PFSK-1 (cell line): ENCODE measurements around the gene ARHGAP30.

Experiments
- FOXP2 ChIP-seq: optimal IDR thresholded peaks from 2 replicates; pipeline ENCODE3; 2011; ENCODE audit warnings: borderline replicate concordance, control low read depth, inconsistent platforms; ENCODE audit not compliant: insufficient read depth; ENCODE audit errors: extremely low read length, extremely low read depth
- POLR2AphosphoS5 ChIP-seq: IDR thresholded peaks from 2 replicates; pipeline ENCODE4 v1.6.1; 2012; ENCODE audit warnings: low read depth, mild to moderate bottlenecking, control low read depth, low read length, moderate library complexity
- SIN3A ChIP-seq: IDR thresholded peaks from 2 replicates; pipeline ENCODE4 v1.6.1; 2012; ENCODE audit warnings: mild to moderate bottlenecking, low read length, moderate library complexity, borderline replicate concordance; ENCODE audit not compliant: insufficient read depth
- TAF1 ChIP-seq: IDR thresholded peaks from 2 replicates; pipeline ENCODE4 v1.6.1; 2012; ENCODE audit warnings: low read length, control low read depth, borderline replicate concordance; ENCODE audit not compliant: insufficient read depth
- TF ChIP-seq, protein P1 (sequence below), 2 experiments: IDR thresholded peaks; 2 replicates each; pipeline versions ENCODE4 v1.6.1 to v1.8.0; 2011 to 2012; ENCODE audit warnings: low read depth in 2 of 2, low read length in 2 of 2, control low read depth in 1 of 2, inconsistent platforms in 1 of 2, mild to moderate bottlenecking in 1 of 2, moderate library complexity in 1 of 2; ENCODE audit not compliant: insufficient read depth in 1 of 2

Gene ARHGAP30

DNA sequence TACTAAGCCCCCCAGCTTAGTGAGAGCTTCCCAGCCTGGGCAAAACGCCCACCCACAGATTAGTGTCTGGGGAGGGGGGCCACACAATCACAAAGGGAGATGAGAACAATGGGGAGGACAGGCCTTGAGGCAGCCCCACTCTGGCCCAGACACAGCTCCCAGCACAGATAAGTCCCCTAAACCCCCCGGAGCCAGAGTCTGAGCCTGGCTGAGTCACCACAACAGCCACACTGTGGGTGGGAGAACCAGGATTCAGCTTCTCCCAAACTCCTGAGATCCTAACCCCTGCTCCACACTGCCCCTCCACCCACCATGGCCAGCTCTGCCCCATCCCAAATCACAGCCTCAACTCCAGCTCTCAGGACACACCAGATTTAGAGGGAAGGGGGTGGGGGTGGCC lies 15.5 kb upstream of the ARHGAP30 start:
- no peak for TF ChIP-seq POLR2AphosphoS5
- TF ChIP-seq, protein P1, sequence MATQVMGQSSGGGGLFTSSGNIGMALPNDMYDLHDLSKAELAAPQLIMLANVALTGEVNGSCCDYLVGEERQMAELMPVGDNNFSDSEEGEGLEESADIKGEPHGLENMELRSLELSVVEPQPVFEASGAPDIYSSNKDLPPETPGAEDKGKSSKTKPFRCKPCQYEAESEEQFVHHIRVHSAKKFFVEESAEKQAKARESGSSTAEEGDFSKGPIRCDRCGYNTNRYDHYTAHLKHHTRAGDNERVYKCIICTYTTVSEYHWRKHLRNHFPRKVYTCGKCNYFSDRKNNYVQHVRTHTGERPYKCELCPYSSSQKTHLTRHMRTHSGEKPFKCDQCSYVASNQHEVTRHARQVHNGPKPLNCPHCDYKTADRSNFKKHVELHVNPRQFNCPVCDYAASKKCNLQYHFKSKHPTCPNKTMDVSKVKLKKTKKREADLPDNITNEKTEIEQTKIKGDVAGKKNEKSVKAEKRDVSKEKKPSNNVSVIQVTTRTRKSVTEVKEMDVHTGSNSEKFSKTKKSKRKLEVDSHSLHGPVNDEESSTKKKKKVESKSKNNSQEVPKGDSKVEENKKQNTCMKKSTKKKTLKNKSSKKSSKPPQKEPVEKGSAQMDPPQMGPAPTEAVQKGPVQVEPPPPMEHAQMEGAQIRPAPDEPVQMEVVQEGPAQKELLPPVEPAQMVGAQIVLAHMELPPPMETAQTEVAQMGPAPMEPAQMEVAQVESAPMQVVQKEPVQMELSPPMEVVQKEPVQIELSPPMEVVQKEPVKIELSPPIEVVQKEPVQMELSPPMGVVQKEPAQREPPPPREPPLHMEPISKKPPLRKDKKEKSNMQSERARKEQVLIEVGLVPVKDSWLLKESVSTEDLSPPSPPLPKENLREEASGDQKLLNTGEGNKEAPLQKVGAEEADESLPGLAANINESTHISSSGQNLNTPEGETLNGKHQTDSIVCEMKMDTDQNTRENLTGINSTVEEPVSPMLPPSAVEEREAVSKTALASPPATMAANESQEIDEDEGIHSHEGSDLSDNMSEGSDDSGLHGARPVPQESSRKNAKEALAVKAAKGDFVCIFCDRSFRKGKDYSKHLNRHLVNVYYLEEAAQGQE (IDR thresholded peaks at IDR 0.05; ENCODE audit: insufficient read depth in 1 of 2, low read depth in 2 of 2, low read length in 2 of 2), result no peak
- TF ChIP-seq SIN3A, result no peak
- no peak for TF ChIP-seq TAF1
- TF ChIP-seq FOXP2, result no peak

DNA sequence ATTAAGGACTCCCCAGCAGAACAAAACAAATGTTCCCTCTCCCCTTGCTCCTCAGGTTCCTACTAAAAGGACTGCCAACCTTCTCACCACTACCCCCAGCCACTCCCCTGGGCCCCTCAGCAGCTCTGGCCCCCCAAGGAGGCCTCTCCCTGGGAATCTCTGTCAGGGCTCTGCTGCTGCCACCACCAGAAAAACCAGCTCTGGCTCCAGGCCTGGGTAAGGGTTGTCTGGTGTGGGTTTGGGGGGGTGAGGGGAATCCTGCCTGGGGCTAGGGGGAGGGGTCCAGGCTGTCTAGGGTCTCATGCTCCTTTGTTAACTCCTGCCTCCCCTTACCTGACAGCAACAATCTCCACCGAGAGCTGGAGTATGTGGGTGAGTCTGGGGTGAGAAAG lies 14.9 kb upstream of the ARHGAP30 start:
- TF ChIP-seq, protein P1 (IDR thresholded peaks at IDR 0.05; ENCODE audit: insufficient read depth in 1 of 2, low read depth in 2 of 2, low read length in 2 of 2), result no peak

DNA sequence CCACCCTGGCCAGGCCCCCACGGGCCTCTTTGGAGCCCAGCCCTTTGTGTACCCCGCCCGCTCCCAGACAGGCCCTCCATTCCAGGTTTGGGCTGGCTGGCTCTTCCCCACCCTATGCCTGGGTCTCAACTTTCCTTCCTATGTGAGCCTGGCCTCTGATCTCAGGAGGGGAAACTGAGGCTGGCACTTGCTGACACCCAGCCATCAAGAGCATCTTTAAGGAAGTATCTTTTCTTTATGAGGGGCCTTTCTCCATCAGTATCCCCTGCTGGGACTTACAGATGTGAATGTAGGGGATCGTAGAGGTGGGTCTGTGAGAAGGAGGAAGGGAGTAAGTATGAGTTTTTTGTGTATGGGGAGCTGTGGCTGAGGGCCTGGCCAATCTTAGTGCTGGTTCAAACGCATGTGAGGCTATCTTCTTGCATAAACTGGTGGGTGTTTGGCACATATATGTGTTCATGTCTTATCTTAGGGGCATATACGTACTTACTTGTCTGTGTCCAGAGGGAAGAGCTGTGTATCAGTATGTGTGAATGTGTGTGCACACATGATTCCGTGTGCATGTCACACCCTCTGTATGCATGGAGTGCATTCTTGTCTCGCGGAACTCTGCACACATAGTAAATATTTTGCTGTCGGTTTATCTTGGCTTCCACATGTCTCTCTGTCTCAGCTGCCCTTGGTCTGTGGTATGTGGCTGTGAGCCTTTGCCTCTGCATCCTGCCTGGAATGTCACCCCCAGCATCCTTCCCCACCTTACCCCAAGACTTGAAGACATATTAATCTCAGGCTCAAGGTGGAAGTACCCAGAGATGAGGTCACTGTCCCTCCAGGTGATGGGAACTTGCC lies 14.3 kb upstream of the ARHGAP30 start:
- TF ChIP-seq TAF1 (no peak), POLR2AphosphoS5 (no peak), FOXP2 (no peak), SIN3A (no peak)
- TF ChIP-seq, protein P1 (IDR thresholded peaks at IDR 0.05; ENCODE audit: insufficient read depth in 1 of 2, low read depth in 2 of 2, low read length in 2 of 2), result no peak

DNA sequence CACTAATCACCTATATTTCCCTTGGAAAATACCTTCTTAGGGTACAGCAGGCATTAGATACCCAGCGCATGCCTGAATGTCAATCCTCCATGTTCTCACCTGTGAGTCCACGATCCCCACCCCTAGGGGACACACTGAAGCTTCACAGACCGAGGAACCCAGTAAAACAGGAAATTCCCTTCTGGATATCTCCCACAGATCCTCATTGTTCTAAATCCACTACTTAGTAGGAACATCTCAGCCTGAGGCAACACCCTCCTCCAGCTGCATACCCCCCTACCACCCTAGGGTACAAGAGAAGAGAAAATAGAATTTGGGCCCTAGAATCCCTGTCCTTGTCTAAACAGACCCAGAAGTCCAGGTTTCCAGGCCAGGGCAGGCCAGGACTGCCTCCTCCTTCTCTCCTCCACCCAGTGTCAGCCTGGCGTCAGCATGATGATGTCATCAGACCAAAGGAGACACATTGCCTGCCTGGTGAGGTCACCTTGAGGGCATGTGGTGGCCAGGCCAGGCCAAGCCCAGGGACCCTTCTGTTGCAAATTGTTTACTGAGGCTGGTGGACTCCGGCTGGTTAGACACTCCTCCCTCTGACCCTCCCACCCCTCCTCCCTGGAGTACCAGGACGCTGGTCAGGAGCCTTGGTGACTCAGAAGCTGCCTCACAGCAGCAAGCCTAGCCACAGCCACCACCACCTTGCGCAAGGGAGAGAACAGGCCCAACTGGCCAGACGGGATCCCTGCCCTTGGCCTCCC lies 13.5 kb upstream of the ARHGAP30 start:
- TF ChIP-seq SIN3A (no peak), FOXP2 (peak; percentile 91), TAF1 (no peak), POLR2AphosphoS5 (no peak)
- TF ChIP-seq, protein P1 (IDR thresholded peaks at IDR 0.05; ENCODE audit: insufficient read depth in 1 of 2, low read depth in 2 of 2, low read length in 2 of 2), result no peak
